Measurements from ENCODE around the gene INKA2. TPM values are rescaled to one million over a fixed set of nuclear protein-coding genes. Genes with fewer than 3 reads are reported as not detected.

Gene INKA2
- total and polyA plus RNA-seq, 2 experiments from 2014 or later: 3.7 to 8.4 TPM

GRCh38 chr1:111738133-111738435, 1.1 kb downstream of the INKA2 start (continued):
- TF ChIP-seq ZNF462 (CRISPR knock-in tag; IDR thresholded peaks at IDR 0.05) (no peak), NANOG (IDR thresholded peaks at IDR 0.05; ENCODE audit: borderline replicate concordance) (no peak), EZH2phosphoT487 (IDR thresholded peaks at IDR 0.05; ENCODE audit: unreplicated experiment) (no peak), ZNF331 (CRISPR knock-in tag; IDR thresholded peaks at IDR 0.05; ENCODE audit: low read depth) (no peak), STAT1 (IDR thresholded peaks at IDR 0.05; ENCODE audit: unreplicated experiment) (no peak)
- TF ChIP-seq, protein P1, sequence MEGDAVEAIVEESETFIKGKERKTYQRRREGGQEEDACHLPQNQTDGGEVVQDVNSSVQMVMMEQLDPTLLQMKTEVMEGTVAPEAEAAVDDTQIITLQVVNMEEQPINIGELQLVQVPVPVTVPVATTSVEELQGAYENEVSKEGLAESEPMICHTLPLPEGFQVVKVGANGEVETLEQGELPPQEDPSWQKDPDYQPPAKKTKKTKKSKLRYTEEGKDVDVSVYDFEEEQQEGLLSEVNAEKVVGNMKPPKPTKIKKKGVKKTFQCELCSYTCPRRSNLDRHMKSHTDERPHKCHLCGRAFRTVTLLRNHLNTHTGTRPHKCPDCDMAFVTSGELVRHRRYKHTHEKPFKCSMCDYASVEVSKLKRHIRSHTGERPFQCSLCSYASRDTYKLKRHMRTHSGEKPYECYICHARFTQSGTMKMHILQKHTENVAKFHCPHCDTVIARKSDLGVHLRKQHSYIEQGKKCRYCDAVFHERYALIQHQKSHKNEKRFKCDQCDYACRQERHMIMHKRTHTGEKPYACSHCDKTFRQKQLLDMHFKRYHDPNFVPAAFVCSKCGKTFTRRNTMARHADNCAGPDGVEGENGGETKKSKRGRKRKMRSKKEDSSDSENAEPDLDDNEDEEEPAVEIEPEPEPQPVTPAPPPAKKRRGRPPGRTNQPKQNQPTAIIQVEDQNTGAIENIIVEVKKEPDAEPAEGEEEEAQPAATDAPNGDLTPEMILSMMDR (conservative IDR thresholded peaks at IDR 0.05; ENCODE audit: low read depth in 2 of 2): no peak
